HEK293 (cell line): Measurements from ENCODE around the gene GSTM1.

Experiments
- BCL11A ChIP-seq: fragments of 450-650 bp; formaldehyde crosslinking; IDR thresholded peaks from 2 replicates; pipeline ENCODE4 v1.5.1; 2016; ENCODE audit warnings: low read depth, missing biosample characterization, missing genetic modification characterization
- CTCF ChIP-seq: fragments of 450-650 bp; formaldehyde crosslinking; IDR thresholded peaks from 2 replicates; pipeline ENCODE4 v1.5.1; 2016; ENCODE audit warnings: missing biosample characterization, missing genetic modification characterization
- MZF1 ChIP-seq: fragments of 450-650 bp; formaldehyde crosslinking; IDR thresholded peaks from 2 replicates; pipeline ENCODE4 v1.5.1; 2017; ENCODE audit warnings: missing biosample characterization, missing genetic modification characterization, borderline replicate concordance
- ZNF10 ChIP-seq: fragments of 450-650 bp; formaldehyde crosslinking; IDR thresholded peaks from 2 replicates; pipeline ENCODE4 v1.5.1; 2017; ENCODE audit warnings: missing biosample characterization, missing genetic modification characterization
- ZNF184 ChIP-seq: fragments of 450-650 bp; IDR thresholded peaks from 2 replicates; pipeline ENCODE4 v1.5.1; 2018; ENCODE audit warnings: missing biosample characterization, mild to moderate bottlenecking, missing genetic modification characterization
- ZNF23 ChIP-seq: fragments of 450-650 bp; formaldehyde crosslinking; IDR thresholded peaks from 2 replicates; pipeline ENCODE4 v1.5.1; 2016; ENCODE audit warnings: missing biosample characterization, missing genetic modification characterization, borderline replicate concordance
- ZNF274 ChIP-seq, 2 experiments: fragments of 200-500 bp in 1 of 2; fragments of 450-650 bp in 1 of 2; sonication (Bioruptor generic) in 1 of 2; formaldehyde crosslinking in 1 of 2; IDR thresholded peaks; 2 replicates each; pipeline versions ENCODE4 v1.5.1 to v1.6.1; 2014 to 2016; ENCODE audit warnings: borderline replicate concordance in 1 of 2, inconsistent platforms in 1 of 2, low read length in 1 of 2, missing biosample characterization in 1 of 2, missing genetic modification characterization in 1 of 2
- ZNF501 ChIP-seq: fragments of 450-650 bp; formaldehyde crosslinking; IDR thresholded peaks from 2 replicates; pipeline ENCODE4 v1.5.1; 2016; ENCODE audit warnings: missing biosample characterization, missing genetic modification characterization
- TF ChIP-seq, protein P1 (sequence below): fragments of 450-650 bp; formaldehyde crosslinking; IDR thresholded peaks from 2 replicates; pipeline ENCODE4 v1.5.1; 2016; ENCODE audit warnings: missing biosample characterization, missing genetic modification characterization, low read depth
- TF ChIP-seq, protein P2 (sequence below): fragments of 450-650 bp; formaldehyde crosslinking; IDR thresholded peaks from 2 replicates; pipeline ENCODE4 v1.5.1; 2017; ENCODE audit warnings: missing biosample characterization, missing genetic modification characterization
- TF ChIP-seq, protein P3 (sequence below): fragments of 450-650 bp; formaldehyde crosslinking; IDR thresholded peaks from 2 replicates; pipeline ENCODE4 v1.5.1; 2016; ENCODE audit warnings: missing biosample characterization, missing genetic modification characterization

GRCh38 chr1:109642626-109643025 is 45.0 kb upstream of the GSTM1 start:
- TF ChIP-seq CTCF (tag by site-specific recombination) (no peak), ZNF10 (tag by site-specific recombination) (no peak), ZNF23 (tag by site-specific recombination) (no peak), ZNF274 (IDR thresholded peaks at IDR 0.05; ENCODE audit: low read length) (no peak), ZNF274 (tag by site-specific recombination; IDR thresholded peaks at IDR 0.05; ENCODE audit: borderline replicate concordance) (no peak), ZNF184 (tag by site-specific recombination) (no peak), BCL11A (tag by site-specific recombination) (no peak), MZF1 (tag by site-specific recombination) (no peak), ZNF501 (tag by site-specific recombination) (no peak)
- TF ChIP-seq, protein P1, sequence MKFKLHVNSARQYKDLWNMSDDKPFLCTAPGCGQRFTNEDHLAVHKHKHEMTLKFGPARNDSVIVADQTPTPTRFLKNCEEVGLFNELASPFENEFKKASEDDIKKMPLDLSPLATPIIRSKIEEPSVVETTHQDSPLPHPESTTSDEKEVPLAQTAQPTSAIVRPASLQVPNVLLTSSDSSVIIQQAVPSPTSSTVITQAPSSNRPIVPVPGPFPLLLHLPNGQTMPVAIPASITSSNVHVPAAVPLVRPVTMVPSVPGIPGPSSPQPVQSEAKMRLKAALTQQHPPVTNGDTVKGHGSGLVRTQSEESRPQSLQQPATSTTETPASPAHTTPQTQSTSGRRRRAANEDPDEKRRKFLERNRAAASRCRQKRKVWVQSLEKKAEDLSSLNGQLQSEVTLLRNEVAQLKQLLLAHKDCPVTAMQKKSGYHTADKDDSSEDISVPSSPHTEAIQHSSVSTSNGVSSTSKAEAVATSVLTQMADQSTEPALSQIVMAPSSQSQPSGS (tag by site-specific recombination), result no peak
- TF ChIP-seq, protein P2, sequence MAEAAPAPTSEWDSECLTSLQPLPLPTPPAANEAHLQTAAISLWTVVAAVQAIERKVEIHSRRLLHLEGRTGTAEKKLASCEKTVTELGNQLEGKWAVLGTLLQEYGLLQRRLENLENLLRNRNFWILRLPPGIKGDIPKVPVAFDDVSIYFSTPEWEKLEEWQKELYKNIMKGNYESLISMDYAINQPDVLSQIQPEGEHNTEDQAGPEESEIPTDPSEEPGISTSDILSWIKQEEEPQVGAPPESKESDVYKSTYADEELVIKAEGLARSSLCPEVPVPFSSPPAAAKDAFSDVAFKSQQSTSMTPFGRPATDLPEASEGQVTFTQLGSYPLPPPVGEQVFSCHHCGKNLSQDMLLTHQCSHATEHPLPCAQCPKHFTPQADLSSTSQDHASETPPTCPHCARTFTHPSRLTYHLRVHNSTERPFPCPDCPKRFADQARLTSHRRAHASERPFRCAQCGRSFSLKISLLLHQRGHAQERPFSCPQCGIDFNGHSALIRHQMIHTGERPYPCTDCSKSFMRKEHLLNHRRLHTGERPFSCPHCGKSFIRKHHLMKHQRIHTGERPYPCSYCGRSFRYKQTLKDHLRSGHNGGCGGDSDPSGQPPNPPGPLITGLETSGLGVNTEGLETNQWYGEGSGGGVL, result no peak
- TF ChIP-seq, protein P3, sequence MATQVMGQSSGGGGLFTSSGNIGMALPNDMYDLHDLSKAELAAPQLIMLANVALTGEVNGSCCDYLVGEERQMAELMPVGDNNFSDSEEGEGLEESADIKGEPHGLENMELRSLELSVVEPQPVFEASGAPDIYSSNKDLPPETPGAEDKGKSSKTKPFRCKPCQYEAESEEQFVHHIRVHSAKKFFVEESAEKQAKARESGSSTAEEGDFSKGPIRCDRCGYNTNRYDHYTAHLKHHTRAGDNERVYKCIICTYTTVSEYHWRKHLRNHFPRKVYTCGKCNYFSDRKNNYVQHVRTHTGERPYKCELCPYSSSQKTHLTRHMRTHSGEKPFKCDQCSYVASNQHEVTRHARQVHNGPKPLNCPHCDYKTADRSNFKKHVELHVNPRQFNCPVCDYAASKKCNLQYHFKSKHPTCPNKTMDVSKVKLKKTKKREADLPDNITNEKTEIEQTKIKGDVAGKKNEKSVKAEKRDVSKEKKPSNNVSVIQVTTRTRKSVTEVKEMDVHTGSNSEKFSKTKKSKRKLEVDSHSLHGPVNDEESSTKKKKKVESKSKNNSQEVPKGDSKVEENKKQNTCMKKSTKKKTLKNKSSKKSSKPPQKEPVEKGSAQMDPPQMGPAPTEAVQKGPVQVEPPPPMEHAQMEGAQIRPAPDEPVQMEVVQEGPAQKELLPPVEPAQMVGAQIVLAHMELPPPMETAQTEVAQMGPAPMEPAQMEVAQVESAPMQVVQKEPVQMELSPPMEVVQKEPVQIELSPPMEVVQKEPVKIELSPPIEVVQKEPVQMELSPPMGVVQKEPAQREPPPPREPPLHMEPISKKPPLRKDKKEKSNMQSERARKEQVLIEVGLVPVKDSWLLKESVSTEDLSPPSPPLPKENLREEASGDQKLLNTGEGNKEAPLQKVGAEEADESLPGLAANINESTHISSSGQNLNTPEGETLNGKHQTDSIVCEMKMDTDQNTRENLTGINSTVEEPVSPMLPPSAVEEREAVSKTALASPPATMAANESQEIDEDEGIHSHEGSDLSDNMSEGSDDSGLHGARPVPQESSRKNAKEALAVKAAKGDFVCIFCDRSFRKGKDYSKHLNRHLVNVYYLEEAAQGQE (tag by site-specific recombination), result no peak
